ENCODE results near the gene CKB.
"Not testable (repeated sequence)": the region's sequence is repeated elsewhere in the genome, so short reads cannot be mapped to it uniquely, and the experiment has no call there.

Gene CKB

DNA sequence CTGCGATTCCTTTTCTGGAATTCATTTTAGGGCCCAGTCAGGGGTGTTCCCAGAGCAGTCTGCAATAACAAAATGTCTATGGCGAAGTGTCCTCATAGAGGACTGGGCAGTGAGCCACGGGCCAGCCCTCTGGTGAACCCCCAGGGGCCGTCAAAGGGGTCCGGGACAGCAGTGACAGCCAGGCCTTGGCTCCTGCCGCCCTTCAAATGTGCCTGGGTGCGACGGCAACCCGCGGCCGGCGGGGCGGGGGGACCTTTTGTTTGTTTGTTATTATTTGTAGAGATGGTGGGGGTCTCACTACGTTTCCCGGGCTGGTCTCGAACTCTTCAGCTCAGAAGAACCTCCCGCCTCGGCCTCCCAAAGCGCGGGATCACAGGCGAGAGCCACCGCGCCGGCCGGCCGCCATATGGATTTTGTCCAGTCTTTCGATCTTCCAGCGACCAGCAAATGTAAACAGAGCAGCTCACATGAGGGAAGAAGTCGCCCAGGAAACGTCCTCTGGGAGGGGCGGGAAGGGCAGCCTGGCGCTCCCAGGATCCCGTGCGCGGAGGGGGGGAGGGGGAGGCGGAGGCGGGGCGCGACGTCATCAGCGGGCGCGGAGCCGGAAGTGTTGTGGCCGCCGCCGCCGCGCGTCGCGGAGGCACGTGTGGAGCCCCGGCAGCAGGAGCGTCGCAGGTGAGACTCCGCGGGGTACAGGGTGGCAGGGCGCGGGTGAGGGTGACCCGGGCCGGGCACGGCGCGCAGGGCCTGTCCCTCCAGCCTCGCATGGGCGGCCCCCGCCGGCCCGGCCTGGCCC, 6.2 kb upstream of the CKB start, which contains the start of gene TRMT61A:
Gene TRMT61A, plus strand, starts transcription at position 610 of the 796 bp plus-strand sequence. CDS start 783 bp downstream, outside the sequence.
- TF ChIP-seq, protein P1, sequence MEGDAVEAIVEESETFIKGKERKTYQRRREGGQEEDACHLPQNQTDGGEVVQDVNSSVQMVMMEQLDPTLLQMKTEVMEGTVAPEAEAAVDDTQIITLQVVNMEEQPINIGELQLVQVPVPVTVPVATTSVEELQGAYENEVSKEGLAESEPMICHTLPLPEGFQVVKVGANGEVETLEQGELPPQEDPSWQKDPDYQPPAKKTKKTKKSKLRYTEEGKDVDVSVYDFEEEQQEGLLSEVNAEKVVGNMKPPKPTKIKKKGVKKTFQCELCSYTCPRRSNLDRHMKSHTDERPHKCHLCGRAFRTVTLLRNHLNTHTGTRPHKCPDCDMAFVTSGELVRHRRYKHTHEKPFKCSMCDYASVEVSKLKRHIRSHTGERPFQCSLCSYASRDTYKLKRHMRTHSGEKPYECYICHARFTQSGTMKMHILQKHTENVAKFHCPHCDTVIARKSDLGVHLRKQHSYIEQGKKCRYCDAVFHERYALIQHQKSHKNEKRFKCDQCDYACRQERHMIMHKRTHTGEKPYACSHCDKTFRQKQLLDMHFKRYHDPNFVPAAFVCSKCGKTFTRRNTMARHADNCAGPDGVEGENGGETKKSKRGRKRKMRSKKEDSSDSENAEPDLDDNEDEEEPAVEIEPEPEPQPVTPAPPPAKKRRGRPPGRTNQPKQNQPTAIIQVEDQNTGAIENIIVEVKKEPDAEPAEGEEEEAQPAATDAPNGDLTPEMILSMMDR (conservative IDR thresholded peaks at IDR 0.05; ENCODE audit: control insufficient read depth, insufficient read depth, low read depth, low read length): no peak
- H3K4me3 ChIP-seq (ENCODE audit: control insufficient read depth, low read depth, low read length): peak within 1 kb of the TSS; percentile 89
- peak; percentile 92 for DNase-seq (ENCODE audit: low read depth)

DNA sequence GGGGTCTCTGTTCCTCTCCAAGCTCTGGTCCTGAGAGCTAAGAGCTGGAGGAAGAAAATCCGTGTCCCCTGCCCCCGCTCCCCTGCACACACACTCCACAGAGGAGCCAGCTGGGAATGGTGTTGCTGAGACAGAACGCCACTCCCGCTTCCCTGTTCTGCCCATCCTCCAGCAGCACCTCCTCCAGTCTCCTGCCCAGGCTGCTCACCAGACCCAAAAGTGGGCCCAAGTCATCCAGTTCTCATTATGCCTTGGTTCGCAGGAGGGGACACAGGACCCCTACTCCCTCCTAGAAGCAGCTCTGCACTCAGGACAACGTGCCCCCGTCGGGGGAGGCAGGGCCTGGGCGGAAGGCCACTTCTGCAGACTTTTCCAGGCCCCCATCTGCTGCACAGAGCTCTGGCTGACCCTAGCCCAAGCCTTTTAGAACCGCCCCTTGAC, 5.5 kb upstream of the CKB start:
- no peak for DNase-seq (ENCODE audit: low read depth)
- peak overlapping the region; percentile 52 for H3K4me3 ChIP-seq (ENCODE audit: control insufficient read depth, low read depth, low read length)
- TF ChIP-seq, protein P1 (conservative IDR thresholded peaks at IDR 0.05; ENCODE audit: control insufficient read depth, insufficient read depth, low read depth, low read length): no peak

DNA sequence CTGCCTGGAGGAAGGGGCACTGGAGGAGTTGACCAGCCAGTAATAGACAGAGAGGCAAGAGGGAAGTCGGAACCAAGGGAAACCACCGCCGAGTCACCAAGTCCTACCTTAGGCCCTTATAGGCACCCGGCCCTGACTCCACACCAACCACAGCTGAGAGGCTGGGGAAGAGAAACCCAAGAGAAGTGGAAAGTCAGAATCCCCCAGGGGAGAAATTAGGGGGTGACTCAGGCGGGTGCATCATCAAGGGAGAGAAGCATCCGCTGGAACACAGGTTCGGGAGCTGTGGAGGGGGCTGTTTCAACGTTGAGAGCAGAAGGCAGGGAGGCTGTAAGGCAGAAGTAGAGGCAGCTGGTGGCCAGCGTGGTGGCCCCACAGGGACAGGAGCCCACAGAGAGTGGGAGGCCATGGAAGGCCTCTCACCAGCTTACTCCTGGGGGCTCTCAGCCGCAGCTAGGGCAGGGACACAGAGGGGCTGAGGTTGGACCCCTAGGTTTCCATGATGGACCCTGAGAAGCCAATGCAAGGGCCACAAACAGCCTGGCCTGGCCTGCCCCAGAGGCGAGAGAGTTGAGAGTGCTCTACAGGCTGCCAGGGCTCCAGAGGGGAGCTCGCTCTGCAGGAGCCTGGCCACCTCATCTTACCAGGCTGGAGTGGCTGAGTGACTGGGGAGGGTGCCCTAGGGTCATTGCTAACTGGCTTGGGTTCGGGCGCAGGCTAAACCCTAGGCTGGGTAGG, 4.9 kb upstream of the CKB start:
- peak overlapping the region; percentile 52 for H3K4me3 ChIP-seq (ENCODE audit: control insufficient read depth, low read depth, low read length)
- peak; percentile 82 for DNase-seq (ENCODE audit: low read depth)
- TF ChIP-seq, protein P1 (conservative IDR thresholded peaks at IDR 0.05; ENCODE audit: control insufficient read depth, insufficient read depth, low read depth, low read length): no peak

DNA sequence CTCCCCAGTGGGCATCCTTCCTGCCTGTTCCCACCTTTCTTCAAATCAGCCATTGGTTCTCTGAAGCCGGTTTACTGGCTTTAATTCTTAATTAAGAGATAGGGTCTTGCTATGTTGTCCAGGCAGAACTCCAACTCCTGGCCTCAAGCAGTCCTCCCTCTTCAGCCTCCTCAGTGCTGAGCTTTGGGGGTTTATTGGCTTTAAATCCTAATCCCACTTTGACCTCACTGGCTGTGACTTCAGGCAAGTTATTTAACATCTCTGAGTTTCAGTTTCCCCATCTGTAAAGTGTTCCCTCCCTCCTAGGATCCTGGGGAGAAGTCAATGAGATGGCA, 4.3 kb upstream of the CKB start:
- no peak overlapping the region for H3K4me3 ChIP-seq (ENCODE audit: control insufficient read depth, low read depth, low read length)
- no peak for DNase-seq (ENCODE audit: low read depth)
- TF ChIP-seq, protein P1 (conservative IDR thresholded peaks at IDR 0.05; ENCODE audit: control insufficient read depth, insufficient read depth, low read depth, low read length): no peak

DNA sequence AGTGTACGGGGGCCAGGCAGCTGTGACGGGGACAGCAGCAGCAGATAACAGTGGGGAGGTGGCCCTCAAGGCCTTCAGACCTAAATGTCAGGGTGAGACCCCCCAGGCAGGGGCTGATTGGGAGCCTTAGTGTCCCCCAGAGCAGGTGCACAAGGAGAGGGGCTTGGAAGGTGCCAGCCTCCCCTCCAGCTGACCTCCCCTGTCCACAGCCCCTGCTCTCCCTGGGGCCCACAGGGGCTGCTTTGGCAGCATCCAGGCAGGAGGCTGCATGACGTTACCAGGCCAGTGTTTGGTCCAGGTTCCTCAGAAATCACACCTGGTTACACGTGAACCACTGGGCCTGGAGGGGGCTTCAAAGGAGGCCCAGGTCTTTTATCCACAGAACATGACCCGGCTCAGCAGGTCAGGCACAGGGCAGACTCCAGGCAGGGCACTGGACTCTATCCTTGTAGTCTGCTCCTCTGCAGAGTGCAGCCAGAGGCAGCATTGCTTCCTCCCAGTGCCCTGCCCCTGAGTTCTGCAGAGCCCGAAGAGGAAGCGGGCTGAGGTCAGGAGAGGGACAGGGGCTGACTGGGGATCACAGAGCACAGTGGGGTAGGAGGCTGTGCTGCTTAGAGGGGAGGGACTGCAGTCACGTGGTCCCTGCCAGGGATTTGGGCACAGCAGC, 3.8 kb upstream of the CKB start:
- TF ChIP-seq, protein P1 (conservative IDR thresholded peaks at IDR 0.05; ENCODE audit: control insufficient read depth, insufficient read depth, low read depth, low read length): no peak
- H3K4me3 ChIP-seq (ENCODE audit: control insufficient read depth, low read depth, low read length): no peak overlapping the region
- DNase-seq (ENCODE audit: low read depth): no peak

DNA sequence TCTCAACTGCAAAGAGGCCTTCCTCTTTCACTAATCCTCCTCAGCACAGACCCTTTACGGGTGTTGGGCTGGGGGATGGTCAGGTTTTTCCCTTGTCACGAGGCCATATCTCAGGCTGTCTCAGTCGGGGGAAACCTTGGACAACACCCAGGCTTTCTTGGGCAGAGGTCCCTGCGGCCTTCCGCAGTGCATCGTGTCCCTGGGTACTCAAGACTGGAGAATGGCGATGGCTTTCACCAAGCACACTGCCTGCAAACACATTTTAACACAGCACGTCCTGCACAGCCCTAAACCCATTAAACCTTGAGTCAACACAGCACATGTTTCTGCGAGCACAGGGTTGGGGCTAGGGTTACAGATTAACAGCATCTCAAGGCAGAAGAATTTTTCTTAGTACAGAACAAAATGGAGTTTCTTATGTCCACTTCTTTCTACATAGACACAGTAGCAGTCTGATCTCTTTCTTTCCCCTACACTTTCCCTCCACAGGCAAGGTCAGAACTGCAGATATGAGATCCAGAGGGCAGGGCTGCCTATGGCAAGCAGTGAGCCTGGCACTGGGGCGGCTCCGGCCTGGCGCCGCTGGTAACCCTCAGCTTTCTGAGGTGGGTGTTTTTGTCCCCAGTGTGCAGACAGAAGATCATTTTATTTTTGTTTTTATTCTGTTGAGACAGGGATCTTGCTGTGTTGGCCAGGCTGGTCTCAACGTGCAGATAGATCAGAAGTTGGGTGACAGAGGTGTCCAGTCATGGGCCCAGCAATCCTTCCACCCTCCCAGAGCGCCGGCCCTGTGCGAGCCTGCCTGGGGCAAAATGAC, 3.0 kb upstream of the CKB start:
- not testable (repeated sequence) for DNase-seq (ENCODE audit: low read depth); H3K4me3 ChIP-seq (ENCODE audit: control insufficient read depth, low read depth, low read length)
